Measurements from ENCODE around the gene TACC2.
A peak's percentile ranks its signal among the peaks of the same experiment; 100 is the strongest.

The TACC2 gene

GRCh38 chr10:122281018-122281626 is 292.2 kb downstream of the TACC2 start:
- Histone ChIP-seq H3K9ac (no peak overlapping the region), H3K36me3 (no peaks in the 10 kb centered on the region), H3K9me3 (no peaks in the 10 kb centered on the region), H3K27me3 (no peaks in the 10 kb centered on the region), H3K4me2 (no peak overlapping the region), H4K20me1 (no peaks in the 10 kb centered on the region), H3K27ac (no peak overlapping the region), H3K4me1 (peaks cover 22% of the 10 kb centered on the region), H3K4me3 (no peak overlapping the region)
- TF ChIP-seq Cebpa-rat (IDR thresholded peaks at IDR 0.05) = no peak

- no peak overlapping the region for H3K4me3 ChIP-seq
- no peak overlapping the region for H3K27ac ChIP-seq
- H4K20me1 ChIP-seq = no peaks in the 10 kb centered on the region
- H3K4me2 ChIP-seq = peak overlapping the region; percentile 62; the same call in 1 of the 2 replicates
- no peaks in the 10 kb centered on the region for H3K9me3 ChIP-seq
- H3K36me3 ChIP-seq = no peaks in the 10 kb centered on the region
- H3K27me3 ChIP-seq = no peaks in the 10 kb centered on the region
- H3K4me1 ChIP-seq = peaks cover 26% of the 10 kb centered on the region
- no peak for TF ChIP-seq Cebpa-rat (IDR thresholded peaks at IDR 0.05)
- no peak overlapping the region for H3K9ac ChIP-seq
Observed at GRCh38 chr10:122281751-122282150, 292.8 kb downstream of the TACC2 start.

- Histone ChIP-seq H3K4me3 (no peak overlapping the region), H3K9ac (no peak overlapping the region), H3K4me2 (peak overlapping the region; percentile 62), H3K27me3 (no peaks in the 10 kb centered on the region), H3K9me3 (no peaks in the 10 kb centered on the region), H3K4me1 (peaks cover 26% of the 10 kb centered on the region), H3K27ac (no peak overlapping the region), H3K36me3 (no peaks in the 10 kb centered on the region), H4K20me1 (no peaks in the 10 kb centered on the region)
- TF ChIP-seq Cebpa-rat (IDR thresholded peaks at IDR 0.05) = no peak
Observed at GRCh38 chr10:122282253-122282671, 293.3 kb downstream of the TACC2 start.

GRCh38 chr10:122282909-122283308 is 293.9 kb downstream of the TACC2 start:
- no peaks in the 10 kb centered on the region for H3K9me3 ChIP-seq
- H3K36me3 ChIP-seq = no peaks in the 10 kb centered on the region
- H4K20me1 ChIP-seq = no peaks in the 10 kb centered on the region
- H3K4me3 ChIP-seq = no peak overlapping the region
- H3K27me3 ChIP-seq = no peaks in the 10 kb centered on the region
- H3K4me1 ChIP-seq = peaks cover 26% of the 10 kb centered on the region
- peak overlapping the region; percentile 62 for H3K4me2 ChIP-seq
- H3K27ac ChIP-seq = no peak overlapping the region
- TF ChIP-seq Cebpa-rat (IDR thresholded peaks at IDR 0.05) = no peak
- H3K9ac ChIP-seq = no peak overlapping the region

- Histone ChIP-seq H3K27ac (no peak overlapping the region), H3K36me3 (no peaks in the 10 kb centered on the region), H3K4me2 (peak overlapping the region; percentile 44), H4K20me1 (no peaks in the 10 kb centered on the region), H3K4me3 (no peak overlapping the region), H3K4me1 (peaks cover 30% of the 10 kb centered on the region), H3K9me3 (no peaks in the 10 kb centered on the region), H3K9ac (no peak overlapping the region), H3K27me3 (no peaks in the 10 kb centered on the region)
- no peak for TF ChIP-seq Cebpa-rat (IDR thresholded peaks at IDR 0.05)
Observed at GRCh38 chr10:122285506-122286444, 296.8 kb downstream of the TACC2 start.

- Histone ChIP-seq H3K36me3 (no peaks in the 10 kb centered on the region), H3K9ac (no peak overlapping the region), H4K20me1 (no peaks in the 10 kb centered on the region), H3K27me3 (no peaks in the 10 kb centered on the region), H3K9me3 (no peaks in the 10 kb centered on the region), H3K4me2 (no peak overlapping the region), H3K27ac (no peak overlapping the region), H3K4me1 (peaks cover 33% of the 10 kb centered on the region), H3K4me3 (no peak overlapping the region)
- TF ChIP-seq Cebpa-rat (IDR thresholded peaks at IDR 0.05) = no peak
Observed at GRCh38 chr10:122286867-122287266, 297.9 kb downstream of the TACC2 start.

GRCh38 chr10:122287570-122287969 is 298.6 kb downstream of the TACC2 start:
- no peaks in the 10 kb centered on the region for H3K36me3 ChIP-seq
- no peak overlapping the region; the same call in 1 of the 2 replicates for H3K4me2 ChIP-seq
- H3K4me1 ChIP-seq = peaks cover 26% of the 10 kb centered on the region
- H4K20me1 ChIP-seq = no peaks in the 10 kb centered on the region
- no peak overlapping the region for H3K4me3 ChIP-seq
- no peak for TF ChIP-seq Cebpa-rat (IDR thresholded peaks at IDR 0.05)
- H3K9ac ChIP-seq = no peak overlapping the region
- no peak overlapping the region for H3K27ac ChIP-seq
- H3K27me3 ChIP-seq = no peaks in the 10 kb centered on the region
- no peaks in the 10 kb centered on the region for H3K9me3 ChIP-seq

- no peaks in the 10 kb centered on the region for H3K36me3 ChIP-seq
- H3K4me1 ChIP-seq = peaks cover 19% of the 10 kb centered on the region
- no peak overlapping the region for H3K9ac ChIP-seq
- no peak for TF ChIP-seq Cebpa-rat (IDR thresholded peaks at IDR 0.05)
- no peaks in the 10 kb centered on the region for H4K20me1 ChIP-seq
- no peak overlapping the region for H3K4me3 ChIP-seq
- H3K9me3 ChIP-seq = no peaks in the 10 kb centered on the region
- H3K27ac ChIP-seq = no peak overlapping the region
- no peaks in the 10 kb centered on the region for H3K27me3 ChIP-seq
- H3K4me2 ChIP-seq = no peak overlapping the region
Observed at GRCh38 chr10:122288262-122288661, 299.3 kb downstream of the TACC2 start.

- TF ChIP-seq Cebpa-rat (IDR thresholded peaks at IDR 0.05) = no peak
- H3K9me3 ChIP-seq = no peaks in the 10 kb centered on the region
- no peak overlapping the region for H3K27ac ChIP-seq
- no peaks in the 10 kb centered on the region for H3K36me3 ChIP-seq
- no peak overlapping the region for H3K9ac ChIP-seq
- H3K4me3 ChIP-seq = no peak overlapping the region
- H4K20me1 ChIP-seq = no peaks in the 10 kb centered on the region
- H3K4me1 ChIP-seq = peaks cover 19% of the 10 kb centered on the region
- H3K4me2 ChIP-seq = no peak overlapping the region
- no peaks in the 10 kb centered on the region for H3K27me3 ChIP-seq
Observed at GRCh38 chr10:122288917-122289316, 300.0 kb downstream of the TACC2 start.

- no peaks in the 10 kb centered on the region for H4K20me1 ChIP-seq
Observed at GRCh38 chr10:122290334-122290733, 301.4 kb downstream of the TACC2 start.

More at GRCh38 chr10:122290334-122290733, 301.4 kb downstream of the TACC2 start:
- no peak overlapping the region for H3K4me3 ChIP-seq
- H3K27me3 ChIP-seq = no peaks in the 10 kb centered on the region
- H3K9ac ChIP-seq = no peak overlapping the region
- peaks cover 25% of the 10 kb centered on the region for H3K4me1 ChIP-seq
- no peaks in the 10 kb centered on the region for H3K9me3 ChIP-seq
- H3K36me3 ChIP-seq = no peaks in the 10 kb centered on the region
- peak overlapping the region; percentile 33; the same call in 1 of the 2 replicates for H3K4me2 ChIP-seq
- TF ChIP-seq Cebpa-rat (IDR thresholded peaks at IDR 0.05) = no peak
- H3K27ac ChIP-seq = no peak overlapping the region

Data from BLaER1 (cell line).